Daoy (cell line): ENCODE measurements around the gene NANOS3. TPM values are rescaled to one million over a fixed set of nuclear protein-coding genes. Genes with fewer than 3 reads are reported as not detected.

Experiments
- DNase-seq: peaks from one replicate; pipeline ENCODE4 v3.0.0-alpha.2; 2015; ENCODE audit warnings: low read depth
- total RNA-seq: library from RNA; depleted of rRNA; stranded (reverse); fragments of >200 nt; shearing (Covaris generic); gene quantifications from 2 replicates; pipeline ENCODE4 v1.2.3, GENCODE V29; 2014

The NANOS3 gene
- total RNA-seq, 1 experiment from 2014 or later = not detected

DNA sequence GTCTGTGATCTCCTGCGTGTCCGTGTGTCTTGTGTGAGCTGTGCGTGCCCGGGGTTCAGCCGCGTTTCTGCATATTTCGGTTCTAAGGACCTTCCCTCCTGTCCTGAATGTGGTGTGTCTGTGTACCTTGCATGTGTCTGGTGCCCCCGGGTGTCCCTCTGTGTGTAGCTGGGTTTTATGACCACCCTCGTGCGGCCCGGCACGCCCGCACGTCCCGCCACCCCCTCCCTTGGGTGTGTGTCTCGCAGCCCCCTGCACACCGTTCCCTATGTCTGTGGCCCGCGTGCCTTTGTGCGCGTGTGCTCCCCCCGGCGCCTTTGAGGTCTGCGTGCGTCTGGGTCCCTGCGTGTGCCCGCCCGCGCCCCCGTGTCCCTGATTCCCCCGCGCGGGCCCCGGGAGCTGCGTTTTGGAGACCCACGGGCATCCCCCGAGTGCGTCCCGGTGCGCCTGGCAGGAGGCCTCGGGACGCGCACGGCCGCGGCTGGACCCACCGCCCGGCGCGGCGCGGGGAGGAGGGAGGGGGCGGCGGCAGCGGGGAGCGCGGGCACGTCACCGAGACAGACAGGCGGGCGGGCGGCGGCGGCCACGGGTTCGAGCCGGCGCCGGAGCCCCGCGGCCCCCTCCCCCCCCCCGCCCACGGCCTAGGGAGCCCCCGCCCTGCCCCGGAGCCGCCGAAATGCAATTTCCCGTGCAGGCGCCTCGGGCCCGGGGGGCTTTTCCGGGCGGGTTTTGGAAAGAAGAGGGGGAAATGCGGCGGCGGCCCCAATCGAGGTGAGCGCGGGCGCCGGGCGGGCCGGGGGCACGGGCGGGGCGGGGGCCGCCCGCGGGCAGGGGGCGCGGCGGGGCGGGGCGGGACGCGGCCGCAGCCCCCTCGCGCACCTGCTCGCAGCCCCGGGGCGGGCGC, 12.0 kb upstream of the NANOS3 start:
- no peak for DNase-seq

DNA sequence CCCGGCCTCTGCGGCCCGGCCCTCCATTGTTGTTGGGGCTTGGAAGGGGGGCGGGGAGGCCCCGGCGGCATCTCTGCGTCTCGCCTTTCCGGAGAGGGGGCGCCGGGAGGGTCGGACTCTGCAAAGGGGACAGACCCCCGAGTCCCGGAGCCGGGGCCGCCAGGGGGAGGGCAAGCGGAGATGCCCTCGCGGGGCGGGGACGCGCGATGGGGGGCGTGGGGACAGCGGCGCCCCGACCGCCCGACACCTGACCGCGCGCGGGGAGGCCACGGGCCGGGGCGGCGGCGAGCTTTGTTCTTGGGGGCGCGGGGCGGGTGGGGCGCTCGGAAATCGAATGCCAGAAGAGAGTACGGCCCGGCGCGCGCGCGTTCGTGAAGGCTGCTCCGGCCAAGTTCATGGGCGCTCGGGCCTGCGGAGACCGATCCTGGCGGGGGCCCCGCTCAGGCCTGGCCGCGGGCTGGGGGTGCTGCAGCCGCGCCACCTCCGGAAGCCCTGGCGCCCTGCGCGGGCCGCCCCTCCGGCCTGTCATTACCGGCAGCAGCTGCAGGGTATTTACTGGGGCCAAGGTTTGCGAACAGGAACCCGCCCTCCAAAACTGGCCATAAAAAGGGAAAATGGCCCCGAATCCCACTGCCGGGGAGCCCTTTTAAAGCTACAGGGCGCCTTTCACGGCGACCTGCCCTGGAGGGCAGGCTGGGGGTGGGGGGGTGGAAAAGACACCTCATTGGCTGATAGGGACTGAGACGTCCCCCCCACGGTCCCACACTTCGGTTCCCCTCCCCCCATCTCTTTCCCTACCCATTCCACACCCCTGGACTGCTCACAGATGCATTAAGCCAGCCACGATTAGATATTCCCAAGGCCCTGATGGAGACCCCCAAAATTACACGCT, 11.1 kb upstream of the NANOS3 start:
- no peak for DNase-seq

DNA sequence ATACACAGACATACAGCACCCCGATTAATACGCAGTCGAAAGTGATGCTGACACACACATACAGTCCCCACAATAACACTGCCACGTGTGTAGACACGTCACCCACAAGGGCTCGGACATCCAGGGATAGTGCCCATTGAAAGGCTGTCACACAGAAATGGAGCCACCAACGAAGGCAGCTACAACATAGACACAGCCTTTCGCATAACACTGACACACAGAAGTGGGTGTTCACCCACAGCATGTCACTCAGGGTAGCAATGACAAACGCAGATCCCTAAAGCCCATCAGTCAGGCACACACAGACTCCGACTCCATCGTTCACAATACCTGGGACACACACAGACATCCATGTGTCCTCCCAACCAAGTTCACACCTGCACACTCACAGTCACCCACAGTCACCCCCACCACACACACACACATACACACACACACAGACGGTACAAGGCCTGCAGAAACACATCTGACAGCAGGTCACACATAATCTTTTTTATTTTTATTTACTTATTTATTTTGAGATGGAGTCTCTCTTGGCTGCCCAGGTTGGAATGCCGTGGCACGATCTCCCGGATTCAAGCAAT, 10.4 kb upstream of the NANOS3 start:
- no peak for DNase-seq

DNA sequence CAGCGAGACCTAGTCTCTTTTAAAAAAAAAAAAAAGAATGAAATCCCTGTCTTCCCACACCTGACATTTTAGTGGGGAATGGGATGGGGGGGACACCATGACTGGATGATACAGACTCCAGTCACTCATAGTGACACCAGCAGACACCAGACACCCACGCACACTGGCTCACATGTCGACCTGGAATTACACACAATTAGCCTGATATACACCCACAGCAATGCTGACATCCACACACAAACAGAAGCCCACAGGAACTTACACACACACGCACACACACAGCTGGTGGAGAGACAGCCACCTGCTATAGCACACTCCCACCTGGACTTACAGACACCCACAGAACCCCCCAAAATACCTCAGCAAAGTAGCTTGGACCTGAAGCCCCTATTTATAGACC, 8.3 kb upstream of the NANOS3 start:
- DNase-seq = no peak

DNA sequence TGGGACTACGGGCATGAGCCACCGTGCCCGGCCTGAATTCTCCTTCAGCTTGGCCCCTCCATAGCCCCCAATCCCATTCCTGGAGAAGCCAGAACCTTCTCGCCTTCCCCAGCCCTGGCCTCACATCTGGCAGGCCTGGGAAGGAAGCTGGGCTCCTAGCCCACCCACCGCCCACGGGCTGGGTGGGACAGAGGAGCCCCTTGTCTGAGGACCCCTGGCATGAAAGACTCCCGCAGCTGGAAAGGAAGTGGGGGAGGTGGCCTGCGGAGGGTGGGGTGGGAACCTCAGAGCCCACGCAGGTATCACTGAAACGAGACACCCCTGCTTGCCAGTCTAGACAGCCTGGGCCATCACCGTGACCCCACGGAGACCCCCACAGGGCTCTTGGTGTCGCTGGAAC, 7.7 kb upstream of the NANOS3 start:
- DNase-seq = no peak

DNA sequence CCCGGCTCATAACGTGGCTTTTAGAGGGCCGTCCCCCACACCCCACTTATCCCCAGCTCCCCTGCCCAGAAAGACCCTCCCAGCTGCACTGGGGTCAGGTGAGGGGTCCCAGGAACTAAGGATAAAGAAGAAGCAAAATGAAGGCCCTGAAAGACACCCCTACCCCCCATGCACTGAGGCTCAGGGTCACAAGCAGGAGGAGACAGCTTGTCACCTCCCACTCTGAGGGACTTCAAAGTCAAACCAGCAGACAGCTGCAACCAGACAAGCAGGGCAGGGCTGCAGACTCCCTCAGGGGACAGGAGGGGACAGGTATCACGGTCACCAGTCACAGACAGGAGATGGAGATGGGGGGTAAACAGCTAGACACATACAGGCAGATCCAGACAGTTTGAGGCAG, 6.1 kb upstream of the NANOS3 start:
- DNase-seq = no peak

DNA sequence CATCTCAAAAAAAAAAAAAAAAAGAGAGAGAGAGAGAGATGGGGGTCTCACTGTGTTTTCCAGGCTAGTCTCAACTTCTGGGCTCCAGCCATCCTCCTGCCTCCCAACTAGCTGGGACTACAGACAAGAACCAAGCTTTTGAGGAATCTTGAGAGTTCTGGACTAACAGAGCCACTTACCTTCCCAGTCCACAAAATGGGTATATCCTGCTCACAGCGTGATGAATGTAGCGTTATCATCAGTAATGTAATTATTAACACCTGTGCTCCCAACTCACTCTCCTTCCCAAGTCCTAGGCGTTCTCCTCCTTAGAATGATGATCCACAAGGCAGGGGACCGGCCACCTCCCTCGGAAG, 4.6 kb upstream of the NANOS3 start:
- DNase-seq = no peak

DNA sequence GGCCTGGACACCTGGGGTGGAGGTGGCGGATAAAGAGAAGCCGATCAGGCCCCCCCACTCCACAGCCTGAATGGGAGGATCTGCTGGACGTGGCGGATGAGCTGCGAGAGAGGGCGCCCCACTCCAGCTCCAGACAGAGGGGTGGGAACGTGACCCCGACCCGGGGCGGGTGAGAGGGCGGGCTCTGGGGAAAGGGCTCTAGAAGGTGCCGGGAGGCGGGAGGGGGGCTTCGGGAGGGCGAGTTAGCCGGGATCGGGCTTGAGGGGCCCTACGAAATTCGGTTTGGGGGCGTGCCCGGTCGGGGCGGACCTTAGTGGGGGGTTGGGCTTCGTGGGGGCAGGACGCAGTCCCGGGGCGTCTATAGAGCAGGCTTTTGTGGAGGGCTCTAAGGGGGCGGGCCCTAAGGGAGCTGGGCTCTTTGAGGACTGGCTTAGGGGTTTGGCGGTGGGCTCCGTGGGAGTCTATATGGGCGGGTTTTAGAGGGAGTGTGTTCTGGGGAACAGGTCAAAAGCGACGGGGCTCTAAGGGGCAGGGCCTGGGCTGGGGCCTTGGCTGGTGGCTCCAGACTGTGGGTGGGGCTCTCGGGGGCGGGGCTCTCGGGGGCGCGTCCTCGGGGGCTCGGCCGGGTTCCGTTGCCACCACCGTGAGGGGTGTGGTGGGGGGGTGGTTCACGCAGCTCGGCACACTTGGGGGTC, 4.1 kb upstream of the NANOS3 start:
- DNase-seq = peak; percentile 49

DNA sequence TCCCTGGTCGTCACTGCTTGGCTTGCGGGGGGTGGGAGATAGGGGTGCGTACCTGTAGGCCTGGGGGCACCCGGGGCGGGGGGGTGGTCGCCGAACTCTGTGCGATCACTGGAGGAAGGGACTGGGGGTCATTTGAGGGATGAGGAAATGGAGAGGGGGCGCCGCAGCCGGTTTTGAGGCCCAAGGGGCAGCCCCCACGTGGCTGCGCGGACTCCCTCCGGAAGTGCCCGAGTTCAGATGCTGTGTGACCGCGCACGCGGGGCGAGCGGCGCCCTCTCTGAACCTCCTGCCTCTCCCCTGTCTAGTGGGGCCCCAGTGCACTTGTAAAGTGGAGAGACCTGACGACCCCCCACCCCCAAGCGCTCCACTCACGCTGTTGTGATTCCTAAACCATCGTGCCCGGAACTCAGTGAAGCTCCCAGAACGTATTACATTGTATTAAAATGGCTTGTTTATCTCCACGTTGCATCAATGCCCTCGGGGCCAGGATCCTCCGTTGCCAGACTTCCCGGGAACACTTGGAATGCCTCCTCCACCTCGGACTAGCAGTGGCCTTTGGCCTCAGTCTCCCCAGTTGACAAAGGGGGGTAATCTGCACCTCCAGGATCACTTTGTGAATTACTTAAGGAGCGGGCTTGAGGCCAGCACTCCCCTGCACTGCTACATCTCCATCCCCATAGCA, 3.0 kb upstream of the NANOS3 start:
- no peak for DNase-seq

DNA sequence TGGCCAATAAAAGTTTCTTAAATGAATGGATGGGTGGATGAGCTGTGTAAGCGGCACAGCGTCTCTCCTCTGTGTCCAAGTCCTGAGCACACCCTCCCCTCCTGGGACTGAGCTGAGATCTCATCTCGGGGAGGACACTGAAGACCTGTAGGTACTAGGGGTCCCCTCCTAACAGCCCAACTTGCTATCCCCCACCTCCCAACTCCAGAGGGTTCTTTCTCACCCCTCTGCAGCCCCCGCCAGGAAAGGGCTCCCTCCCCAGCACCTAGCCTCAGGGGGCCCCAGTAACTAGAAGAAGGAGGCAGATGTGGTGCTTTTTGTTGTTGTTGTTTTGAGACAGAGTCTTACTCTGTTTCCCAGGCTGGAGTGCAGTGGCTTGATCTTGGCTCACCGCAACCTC, 1.1 kb upstream of the NANOS3 start:
- DNase-seq = no peak

DNA sequence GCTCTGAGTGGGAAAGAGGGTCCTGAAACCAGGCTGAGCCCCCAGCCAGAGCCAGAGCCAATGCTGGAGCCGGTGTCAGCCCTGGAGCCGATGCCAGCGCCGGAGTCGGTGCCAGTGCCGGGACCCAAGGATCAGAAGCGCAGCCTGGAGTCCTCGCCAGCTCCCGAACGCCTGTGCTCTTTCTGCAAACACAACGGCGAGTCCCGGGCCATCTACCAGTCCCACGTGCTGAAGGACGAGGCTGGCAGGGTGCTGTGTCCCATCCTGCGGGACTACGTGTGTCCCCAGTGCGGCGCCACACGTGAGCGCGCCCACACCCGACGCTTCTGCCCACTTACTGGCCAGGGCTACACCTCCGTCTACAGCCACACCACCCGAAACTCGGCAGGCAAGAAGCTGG, 369 bp downstream of the NANOS3 start:
- no peak for DNase-seq

DNA sequence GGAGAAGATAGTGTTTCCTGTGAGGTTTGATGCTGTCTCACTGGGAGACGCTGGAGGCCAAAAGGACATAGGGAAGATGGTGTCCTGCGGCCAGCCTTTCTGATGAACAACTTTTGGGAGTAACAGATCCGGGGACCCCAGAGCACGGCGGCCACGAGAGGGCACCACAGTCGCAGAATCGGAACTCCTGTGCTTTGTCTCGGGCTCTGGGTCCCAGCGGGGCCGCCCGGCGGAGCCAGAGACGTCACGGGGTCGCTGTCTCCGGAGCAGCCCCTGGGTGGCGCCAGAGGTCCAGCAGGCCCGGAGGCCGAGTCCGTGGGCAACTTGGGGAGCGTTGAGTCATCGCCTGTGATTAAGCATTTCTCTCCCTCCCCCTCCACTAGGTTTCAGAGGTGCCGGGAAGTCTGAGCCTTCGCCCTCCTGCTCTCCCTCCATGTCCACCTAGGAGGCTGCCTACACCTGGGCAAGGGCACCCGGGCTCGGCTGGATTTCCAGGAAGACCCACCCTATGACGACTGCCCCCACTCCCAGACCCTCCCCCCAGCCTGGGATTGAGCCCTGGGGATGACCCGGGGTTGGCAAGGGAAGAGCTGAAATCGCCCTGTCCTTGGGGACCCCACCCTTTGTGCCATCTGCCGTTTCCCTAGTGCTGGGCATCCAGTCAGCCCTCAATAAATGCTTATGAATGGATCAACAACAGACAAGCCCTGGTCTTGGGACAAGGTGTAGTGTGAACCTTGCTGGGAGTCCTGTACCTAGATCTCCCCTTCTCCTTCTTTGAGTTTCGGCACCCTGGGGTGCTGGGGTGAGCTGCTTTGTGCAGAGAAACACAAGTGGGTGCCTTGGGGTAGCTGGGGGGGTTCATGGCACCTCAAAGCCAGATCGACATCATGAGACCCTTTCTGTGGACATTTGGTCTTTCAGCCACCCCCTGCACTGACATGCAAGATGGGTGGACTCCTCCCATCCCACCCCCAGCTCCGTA, 3.4 kb downstream of the NANOS3 start:
- DNase-seq = peak; percentile 98

DNA sequence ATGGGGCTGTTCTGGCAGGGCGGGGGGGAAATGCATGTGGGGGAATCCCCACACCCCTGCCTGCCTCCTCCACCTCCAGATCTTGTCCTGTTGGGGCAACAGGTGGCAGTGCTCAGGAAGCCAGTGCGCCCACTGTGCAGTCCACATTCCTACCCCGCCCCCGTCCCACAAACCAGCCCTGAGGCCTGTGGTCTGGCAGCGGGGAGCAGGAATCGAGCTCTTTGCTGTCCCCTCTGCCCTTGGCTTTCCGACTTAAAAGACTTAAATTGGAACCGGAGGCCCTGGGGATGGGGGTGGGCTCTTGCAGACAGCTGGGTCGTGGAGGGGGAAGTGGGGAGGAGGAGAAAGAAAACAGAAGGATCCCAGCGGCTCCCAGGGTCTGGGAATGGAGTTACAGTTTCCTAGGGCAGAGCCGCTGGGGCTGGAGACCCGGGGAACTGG, 4.3 kb downstream of the NANOS3 start:
- peak; percentile 73 for DNase-seq

DNA sequence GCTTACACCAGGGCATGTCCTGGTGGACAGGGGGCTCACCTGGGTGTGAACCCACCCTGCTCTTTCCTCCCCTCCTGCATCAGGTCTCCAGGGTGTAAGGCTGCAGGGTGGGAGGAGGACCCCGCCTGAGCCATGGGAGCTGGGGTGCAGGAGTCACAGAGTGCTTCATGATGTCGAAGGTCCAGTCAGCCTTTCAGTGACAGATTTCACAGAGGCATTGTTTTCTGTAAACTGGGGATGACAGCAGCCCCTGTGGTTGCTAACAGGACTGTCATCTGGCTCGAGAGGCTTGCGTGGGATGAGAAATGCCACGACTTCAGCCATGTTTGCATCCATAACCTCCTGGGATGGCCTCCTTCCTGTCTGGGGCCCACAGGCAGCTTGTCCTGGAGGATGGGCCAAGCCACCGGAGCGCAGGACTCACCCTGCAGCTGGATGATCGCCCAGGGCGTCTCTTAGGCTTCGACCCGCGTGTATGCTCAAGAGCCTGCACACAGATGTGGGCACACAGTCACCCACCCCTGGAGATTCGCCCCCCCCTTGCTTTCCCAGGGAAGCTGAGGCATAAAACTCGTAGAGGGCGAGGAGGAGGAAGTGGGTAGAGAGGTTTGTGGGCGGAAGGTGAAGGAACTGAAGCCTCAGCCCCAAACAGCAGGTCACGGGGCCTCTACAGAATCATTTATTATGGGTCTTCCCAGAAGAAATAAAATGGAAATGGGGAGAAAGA, 4.9 kb downstream of the NANOS3 start:
- peak; percentile 47 for DNase-seq

DNA sequence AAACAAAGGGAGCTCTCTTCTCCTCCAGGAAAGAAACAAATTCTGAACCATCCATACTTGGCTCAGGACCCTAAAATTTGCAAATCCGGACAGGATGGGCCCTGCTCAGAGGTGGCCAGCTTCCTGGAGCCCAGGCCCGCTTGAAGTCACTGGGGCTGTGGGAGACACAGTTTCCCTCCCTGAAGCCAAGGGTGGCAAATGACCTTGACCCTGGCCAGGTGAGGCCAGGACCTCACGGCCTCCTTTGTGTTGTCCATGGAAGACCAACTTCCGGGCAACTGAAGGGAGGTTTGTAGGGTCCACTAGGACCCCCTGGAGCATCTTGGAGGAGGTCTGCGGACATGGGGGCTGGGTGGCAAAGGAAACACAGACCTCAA, 5.5 kb downstream of the NANOS3 start:
- DNase-seq = no peak

DNA sequence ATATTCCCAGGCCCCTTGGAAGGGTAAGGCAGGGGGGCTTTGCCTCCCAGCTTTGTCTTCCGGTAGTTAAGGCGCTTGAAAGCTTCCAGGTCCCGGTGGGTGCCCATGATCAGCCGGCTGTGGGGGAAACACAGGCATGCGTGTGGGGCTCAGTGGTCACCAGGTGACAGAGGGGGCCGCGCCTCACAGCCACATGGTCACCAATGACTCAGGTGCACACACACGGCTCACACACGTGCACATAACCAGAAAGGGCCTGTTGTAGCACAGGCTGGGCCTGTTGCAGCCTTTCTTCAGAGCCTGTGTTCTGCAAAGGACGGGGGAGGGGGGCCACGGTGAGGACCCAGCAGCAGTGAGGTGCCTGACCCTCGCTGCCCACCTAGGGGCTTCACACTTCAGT, 5.9 kb downstream of the NANOS3 start:
- DNase-seq = no peak

DNA sequence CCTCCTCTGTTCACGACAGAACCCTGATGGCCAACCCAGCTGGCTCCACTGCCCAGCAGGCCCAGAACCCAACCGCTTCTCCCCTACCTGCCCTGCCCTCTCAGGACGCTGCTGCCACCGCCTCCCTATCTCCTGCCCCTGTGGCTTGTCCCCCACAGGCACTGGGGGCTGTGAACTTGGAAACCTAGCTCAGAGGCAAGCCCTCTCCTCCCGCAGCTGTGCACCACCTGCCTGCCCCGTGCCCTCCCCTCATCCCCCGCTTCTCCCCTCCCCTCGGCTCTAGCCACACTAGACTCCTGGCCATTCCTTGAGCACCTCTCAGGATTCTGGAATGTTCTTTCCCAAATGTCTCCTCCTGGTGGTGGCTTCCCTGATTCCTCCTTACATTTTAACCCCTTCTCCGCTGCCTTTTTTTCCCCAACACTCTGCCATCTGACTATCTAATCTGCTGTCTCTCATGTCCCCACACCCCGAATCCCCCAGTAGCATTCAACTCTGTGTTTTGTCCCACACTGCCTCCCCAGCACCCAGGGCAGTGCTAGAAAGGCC, 6.7 kb downstream of the NANOS3 start:
- no peak for DNase-seq

DNA sequence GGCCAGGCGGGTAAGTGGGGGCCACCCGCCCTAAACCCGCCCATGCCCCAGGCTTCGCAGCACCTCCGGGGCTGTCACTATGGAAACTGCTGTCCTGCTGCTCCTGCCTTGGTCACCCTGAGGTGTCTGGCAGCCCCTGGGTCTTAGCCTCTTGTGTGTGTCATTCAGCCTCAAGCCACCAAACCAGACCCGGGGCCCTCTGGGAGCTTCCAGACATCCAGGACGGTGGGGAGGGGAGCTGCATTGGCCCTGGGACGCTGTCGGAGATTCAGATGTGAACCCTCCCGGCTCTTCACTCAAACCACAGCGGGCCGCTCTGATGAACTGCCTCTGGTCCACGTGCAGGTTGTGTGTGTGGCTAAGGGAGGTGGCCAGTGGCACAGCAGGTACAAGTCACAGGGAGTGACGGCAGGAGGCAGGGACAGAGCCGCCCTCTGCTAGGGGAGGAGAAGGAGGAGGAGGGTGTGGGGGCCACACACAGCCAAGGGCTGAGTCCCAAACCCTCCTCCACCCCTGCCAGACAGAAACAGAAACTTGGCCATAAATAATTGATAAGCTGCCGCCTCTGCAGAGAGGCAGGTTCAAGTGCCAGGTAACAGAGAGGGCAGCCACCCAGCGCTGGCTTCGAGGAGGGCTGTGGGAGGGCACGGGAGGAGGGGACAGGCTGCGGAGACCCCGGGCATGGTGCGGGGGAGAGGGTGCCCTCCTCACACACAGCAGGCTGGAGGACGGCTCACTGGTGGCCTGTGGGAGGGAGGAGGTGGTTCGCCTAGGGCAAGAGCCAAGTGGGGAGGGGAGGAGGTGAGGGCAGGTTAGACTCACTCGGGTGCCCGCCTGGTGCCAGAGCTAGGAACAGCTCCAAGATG, 8.0 kb downstream of the NANOS3 start:
- no peak for DNase-seq
